HCT116 (cell line): ENCODE results near the gene SLC9A2. TPM values are rescaled to one million over a fixed set of nuclear protein-coding genes. Genes with fewer than 3 reads are reported as not detected.

Source experiments
- ATAC-seq: fragments of 200-7000 bp; cut with Tn5 transposase; 2 replicates; pipeline ENCODE4 v1.9.1; 2020; ENCODE audit warnings: mild to moderate bottlenecking, moderate library complexity
- BruUV-seq: library from RNA; stranded (reverse); fragments of 400-500 nt; replicated peaks from 2 replicates; lab custom pipeline; 2021; lab: Mats Ljungman, UMichigan
- CTCF ChIA-PET: fragments of 300-600 bp; sonication (Branson Sonifier 250); formaldehyde crosslinking; loops from one replicate; lab custom pipeline; 2021; ENCODE audit warnings: antibody characterized with exemption; lab: Charles Lee
- POLR2A ChIA-PET: fragments of 300-600, 350-600 bp; sonication (Branson Sonifier 250); formaldehyde crosslinking; loops from one replicate; lab custom pipeline; 2021; ENCODE audit warnings: antibody characterized with exemption; lab: Charles Lee
- RAD21 ChIA-PET, 2 experiments: fragments of 300-600 bp; sonication (Branson Sonifier 250); formaldehyde crosslinking; loops; one replicate each; lab custom pipeline; 2023; ENCODE audit warnings: low total read pairs in 2 of 2; ENCODE audit not compliant: uncharacterized antibody in 2 of 2, unreplicated experiment in 2 of 2, low non-redundant PET in 1 of 2; lab: Charles Lee
- DNase-seq: peaks from one replicate; pipeline ENCODE4 v3.0.0-alpha.2; 2010; ENCODE audit warnings: low read depth, low spot score
- H2AFZ ChIP-seq: fragments of 200-600 bp; shearing (Covaris generic), sonication (generic); 2 replicates; pipeline ENCODE4 v1.6.1; 2017; ENCODE audit warnings: low read depth, mixed run types, mixed read lengths, antibody characterized with exemption, low read length; ENCODE audit not compliant: poor library complexity, severe bottlenecking
- H3K27ac ChIP-seq: 2 replicates; pipeline ENCODE4 v1.5.1; 2012; ENCODE audit warnings: low read depth, low read length
- H3K27me3 ChIP-seq: fragments of 200-600 bp; sonication (generic); 2 replicates; pipeline ENCODE4 v1.6.1; 2016; ENCODE audit warnings: mixed run types, low read length, mixed read lengths; ENCODE audit not compliant: insufficient read depth
- H3K36me3 ChIP-seq, 2 experiments: fragments of 200-500 bp in 1 of 2; fragments of 200-600 bp in 1 of 2; sonication (Bioruptor generic) in 1 of 2; sonication (generic) in 1 of 2; 2 replicates each; pipeline versions ENCODE4 v1.5.1 to v1.6.1; 2014 to 2016; ENCODE audit warnings: low read length in 2 of 2, inconsistent platforms in 1 of 2, mixed read lengths in 1 of 2, mixed run types in 1 of 2; ENCODE audit not compliant: insufficient read depth in 2 of 2, control insufficient read depth in 1 of 2
- H3K4me1 ChIP-seq, 2 experiments: fragments of 200-600 bp in 1 of 2; sonication (generic) in 1 of 2; 2 replicates each; pipeline versions ENCODE4 v1.5.1 to v1.6.1; 2012 to 2017; ENCODE audit warnings: low read length in 2 of 2, inconsistent platforms in 1 of 2, mild to moderate bottlenecking in 1 of 2, mixed read lengths in 1 of 2, mixed run types in 1 of 2, moderate library complexity in 1 of 2; ENCODE audit not compliant: insufficient read depth in 2 of 2, control insufficient read depth in 1 of 2
- H3K4me2 ChIP-seq: fragments of 200-600 bp; sonication (generic); 2 replicates; pipeline ENCODE4 v1.6.1; 2017; ENCODE audit warnings: mixed run types, low read length, mixed read lengths
- H3K4me3 ChIP-seq, 2 experiments: fragments of 200-600 bp in 1 of 2; sonication (generic) in 1 of 2; replicated peaks in 1 of 2; 2 replicates each; pipeline ENCODE4 v1.5.1; 2011 to 2016; ENCODE audit warnings: low read length in 2 of 2, control low read depth in 1 of 2, low read depth in 1 of 2, mild to moderate bottlenecking in 1 of 2, mixed read lengths in 1 of 2, mixed run types in 1 of 2
- H3K79me2 ChIP-seq: fragments of 200-600 bp; sonication (generic); 2 replicates; pipeline ENCODE4 v1.6.1; 2017; ENCODE audit warnings: mild to moderate bottlenecking, mixed run types, low read length, moderate library complexity, mixed read lengths; ENCODE audit not compliant: insufficient read depth
- H3K9ac ChIP-seq: fragments of 200-600 bp; sonication (generic); 2 replicates; pipeline ENCODE4 v1.6.1; 2016; ENCODE audit warnings: low read length, mixed read lengths
- H3K9me2 ChIP-seq: fragments of 200-600 bp; sonication (generic), shearing (Covaris generic); 2 replicates; pipeline ENCODE4 v1.6.1; 2017; ENCODE audit warnings: mixed run types, mild to moderate bottlenecking, moderate library complexity; ENCODE audit not compliant: insufficient read depth
- H3K9me3 ChIP-seq, 2 experiments: fragments of 200-500 bp in 1 of 2; fragments of 200-600 bp in 1 of 2; sonication (Bioruptor generic) in 1 of 2; sonication (generic) in 1 of 2; 2 replicates each; pipeline ENCODE4 v1.6.1; 2014 to 2017; ENCODE audit warnings: low read length in 2 of 2, mixed read lengths in 2 of 2, inconsistent platforms in 1 of 2, low read depth in 1 of 2, mild to moderate bottlenecking in 1 of 2, mixed run types in 1 of 2, moderate library complexity in 1 of 2; ENCODE audit not compliant: control insufficient read depth in 1 of 2, insufficient read depth in 1 of 2
- H4K20me1 ChIP-seq: fragments of 200-600 bp; sonication (generic), shearing (Covaris generic); 2 replicates; pipeline ENCODE4 v1.6.1; 2017; ENCODE audit warnings: mixed run types, mild to moderate bottlenecking, moderate library complexity; ENCODE audit not compliant: insufficient read depth
- CBX3 ChIP-seq: IDR thresholded peaks from 2 replicates; pipeline ENCODE4 v1.6.1; 2012; ENCODE audit warnings: low read depth
- CEBPB ChIP-seq: IDR thresholded peaks from 2 replicates; pipeline ENCODE4 v1.6.1; 2012; ENCODE audit warnings: low read depth
- ELF1 ChIP-seq: IDR thresholded peaks from 2 replicates; pipeline ENCODE4 v1.6.1; 2012; ENCODE audit warnings: low read depth, borderline replicate concordance
- EZH2phosphoT487 ChIP-seq: fragments of 200-600 bp; IDR thresholded peaks from 2 replicates; pipeline ENCODE4 v1.6.1; 2018; ENCODE audit warnings: antibody characterized with exemption, borderline replicate concordance
- JUND ChIP-seq: IDR thresholded peaks from 2 replicates; pipeline ENCODE4 v1.6.1; 2012
- POLR2A ChIP-seq: IDR thresholded peaks from 2 replicates; pipeline ENCODE4 v1.7.0; 2011; ENCODE audit warnings: borderline replicate concordance; ENCODE audit not compliant: insufficient read depth, insufficient read length; ENCODE audit errors: extremely low read depth
- TCF7L2 ChIP-seq: IDR thresholded peaks from 2 replicates; pipeline ENCODE4 v1.7.0; 2011; ENCODE audit warnings: borderline replicate concordance, inconsistent platforms; ENCODE audit not compliant: insufficient read depth, insufficient read length; ENCODE audit errors: extremely low read depth
- ZFX ChIP-seq: fragments of 450-650 bp; IDR thresholded peaks from 2 replicates; pipeline ENCODE4 v1.6.1; 2017
- ZNF274 ChIP-seq: fragments of 200-500 bp; sonication (Bioruptor generic); IDR thresholded peaks from 2 replicates; pipeline ENCODE4 v1.6.1; 2014; ENCODE audit warnings: mild to moderate bottlenecking, low read depth, low read length, inconsistent platforms
- intact Hi-C: fragments of 100-400 bp; cut with micrococcal nuclease; formaldehyde crosslinking; loops from 2 replicates; pipeline ENCODE4 v1.10.0; 2022
- total RNA-seq: library from RNA; stranded (reverse); gene quantifications from one replicate; pipeline ENCODE4 v1.2.1, GENCODE V29; 2021; ENCODE audit not compliant: unreplicated experiment
- TF ChIP-seq, protein P1 (sequence below): IDR thresholded peaks from 2 replicates; pipeline ENCODE4 v1.6.1; 2012
- TF ChIP-seq, protein P2 (sequence below): IDR thresholded peaks from 2 replicates; pipeline ENCODE4 v1.6.1; 2011; ENCODE audit warnings: mild to moderate bottlenecking, low read length, moderate library complexity; ENCODE audit not compliant: insufficient replicate concordance; ENCODE audit errors: extremely low read depth
- TF ChIP-seq, protein P3 (sequence below): IDR thresholded peaks from 2 replicates; pipeline ENCODE4 v1.6.1; 2012; ENCODE audit warnings: low read depth

The SLC9A2 gene
- total RNA-seq, 1 experiment from 2014 or later: 1.4 TPM

DNA sequence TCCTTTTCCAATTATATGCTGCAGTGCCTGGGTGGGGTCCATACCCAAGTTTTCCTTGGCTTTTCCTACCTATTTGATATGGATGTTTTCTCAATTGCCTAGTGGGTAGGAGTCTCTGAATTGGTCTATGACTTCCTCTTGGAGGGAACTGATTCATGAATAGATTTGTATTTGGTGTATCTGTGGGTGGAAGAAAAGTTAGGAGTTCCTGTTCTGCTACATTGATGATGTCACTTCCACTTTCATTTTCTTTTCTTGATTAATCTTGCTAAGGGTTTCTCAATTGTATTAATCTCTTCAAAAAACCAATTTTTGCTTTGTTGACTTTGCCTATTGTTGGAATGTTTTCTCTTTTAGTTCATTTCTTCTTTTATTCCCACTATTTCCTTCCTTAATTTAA, 37.4 kb upstream of the SLC9A2 start:
- TF ChIP-seq TCF7L2 (no peak), ZNF274 (no peak), POLR2A (no peak), EZH2phosphoT487 (no peak)
- TF ChIP-seq, protein P1, sequence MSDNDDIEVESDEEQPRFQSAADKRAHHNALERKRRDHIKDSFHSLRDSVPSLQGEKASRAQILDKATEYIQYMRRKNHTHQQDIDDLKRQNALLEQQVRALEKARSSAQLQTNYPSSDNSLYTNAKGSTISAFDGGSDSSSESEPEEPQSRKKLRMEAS: no peak
- RAD21 ChIA-PET: no interaction called here
- H3K4me2 ChIP-seq: no peak overlapping the region
- CTCF ChIA-PET: no interaction called here
- DNase-seq: no peak
- no peaks in the 10 kb centered on the region for H3K9me3 ChIP-seq
- POLR2A ChIA-PET: no interaction called here
- intact Hi-C loops: no loop called here
- H3K27me3 ChIP-seq: no peaks in the 10 kb centered on the region
- H3K36me3 ChIP-seq: no peaks in the 10 kb centered on the region
- H3K79me2 ChIP-seq: no peaks in the 10 kb centered on the region
- H3K4me1 ChIP-seq: no peaks in the 10 kb centered on the region
- no peak overlapping the region for H3K9ac ChIP-seq
- H3K9me2 ChIP-seq: no peaks in the 10 kb centered on the region
- no TSS peak for BruUV-seq
- no peak overlapping the region for H3K27ac ChIP-seq
- no peak overlapping the region for H2AFZ ChIP-seq
- ATAC-seq: no peak
- no peaks in the 10 kb centered on the region for H4K20me1 ChIP-seq
- H3K4me3 ChIP-seq: no peak overlapping the region

DNA sequence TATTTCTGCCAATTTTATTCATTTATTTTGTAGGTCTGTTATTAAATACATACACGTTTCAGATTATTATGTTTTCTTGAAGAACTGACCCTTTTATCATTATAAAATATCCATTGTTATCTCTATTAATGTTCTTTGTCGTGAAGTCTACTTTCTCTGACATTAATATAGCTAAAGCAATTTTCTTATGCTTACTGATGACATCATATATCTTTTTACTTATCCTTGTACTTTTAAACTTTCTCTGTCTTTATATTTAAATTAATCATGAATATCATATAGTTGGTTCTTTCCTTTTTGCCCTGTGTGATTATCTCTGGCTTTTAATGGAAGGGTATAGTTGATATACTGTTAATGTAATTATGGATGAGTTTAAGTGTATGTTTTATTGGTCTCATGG, 36.5 kb upstream of the SLC9A2 start:
- H4K20me1 ChIP-seq: no peaks in the 10 kb centered on the region
- TF ChIP-seq CEBPB (no peak), TCF7L2 (no peak), EZH2phosphoT487 (no peak), ZNF274 (no peak), CBX3 (no peak), JUND (no peak), ELF1 (no peak), ZFX (no peak)
- TF ChIP-seq, protein P2, sequence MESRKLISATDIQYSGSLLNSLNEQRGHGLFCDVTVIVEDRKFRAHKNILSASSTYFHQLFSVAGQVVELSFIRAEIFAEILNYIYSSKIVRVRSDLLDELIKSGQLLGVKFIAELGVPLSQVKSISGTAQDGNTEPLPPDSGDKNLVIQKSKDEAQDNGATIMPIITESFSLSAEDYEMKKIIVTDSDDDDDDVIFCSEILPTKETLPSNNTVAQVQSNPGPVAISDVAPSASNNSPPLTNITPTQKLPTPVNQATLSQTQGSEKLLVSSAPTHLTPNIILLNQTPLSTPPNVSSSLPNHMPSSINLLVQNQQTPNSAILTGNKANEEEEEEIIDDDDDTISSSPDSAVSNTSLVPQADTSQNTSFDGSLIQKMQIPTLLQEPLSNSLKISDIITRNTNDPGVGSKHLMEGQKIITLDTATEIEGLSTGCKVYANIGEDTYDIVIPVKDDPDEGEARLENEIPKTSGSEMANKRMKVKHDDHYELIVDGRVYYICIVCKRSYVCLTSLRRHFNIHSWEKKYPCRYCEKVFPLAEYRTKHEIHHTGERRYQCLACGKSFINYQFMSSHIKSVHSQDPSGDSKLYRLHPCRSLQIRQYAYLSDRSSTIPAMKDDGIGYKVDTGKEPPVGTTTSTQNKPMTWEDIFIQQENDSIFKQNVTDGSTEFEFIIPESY: no peak
- TF ChIP-seq, protein P3, sequence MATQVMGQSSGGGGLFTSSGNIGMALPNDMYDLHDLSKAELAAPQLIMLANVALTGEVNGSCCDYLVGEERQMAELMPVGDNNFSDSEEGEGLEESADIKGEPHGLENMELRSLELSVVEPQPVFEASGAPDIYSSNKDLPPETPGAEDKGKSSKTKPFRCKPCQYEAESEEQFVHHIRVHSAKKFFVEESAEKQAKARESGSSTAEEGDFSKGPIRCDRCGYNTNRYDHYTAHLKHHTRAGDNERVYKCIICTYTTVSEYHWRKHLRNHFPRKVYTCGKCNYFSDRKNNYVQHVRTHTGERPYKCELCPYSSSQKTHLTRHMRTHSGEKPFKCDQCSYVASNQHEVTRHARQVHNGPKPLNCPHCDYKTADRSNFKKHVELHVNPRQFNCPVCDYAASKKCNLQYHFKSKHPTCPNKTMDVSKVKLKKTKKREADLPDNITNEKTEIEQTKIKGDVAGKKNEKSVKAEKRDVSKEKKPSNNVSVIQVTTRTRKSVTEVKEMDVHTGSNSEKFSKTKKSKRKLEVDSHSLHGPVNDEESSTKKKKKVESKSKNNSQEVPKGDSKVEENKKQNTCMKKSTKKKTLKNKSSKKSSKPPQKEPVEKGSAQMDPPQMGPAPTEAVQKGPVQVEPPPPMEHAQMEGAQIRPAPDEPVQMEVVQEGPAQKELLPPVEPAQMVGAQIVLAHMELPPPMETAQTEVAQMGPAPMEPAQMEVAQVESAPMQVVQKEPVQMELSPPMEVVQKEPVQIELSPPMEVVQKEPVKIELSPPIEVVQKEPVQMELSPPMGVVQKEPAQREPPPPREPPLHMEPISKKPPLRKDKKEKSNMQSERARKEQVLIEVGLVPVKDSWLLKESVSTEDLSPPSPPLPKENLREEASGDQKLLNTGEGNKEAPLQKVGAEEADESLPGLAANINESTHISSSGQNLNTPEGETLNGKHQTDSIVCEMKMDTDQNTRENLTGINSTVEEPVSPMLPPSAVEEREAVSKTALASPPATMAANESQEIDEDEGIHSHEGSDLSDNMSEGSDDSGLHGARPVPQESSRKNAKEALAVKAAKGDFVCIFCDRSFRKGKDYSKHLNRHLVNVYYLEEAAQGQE: no peak
- TF ChIP-seq, all 23 proteins: peak for 0
- H3K9me2 ChIP-seq: no peaks in the 10 kb centered on the region
- H3K9ac ChIP-seq: no peak overlapping the region
- H3K36me3 ChIP-seq: no peaks in the 10 kb centered on the region
- H3K4me3 ChIP-seq: no peak overlapping the region
- ATAC-seq: no peak
- no peaks in the 10 kb centered on the region for H3K9me3 ChIP-seq
- RAD21 ChIA-PET: no interaction called here
- CTCF ChIA-PET: no interaction called here
- no peaks in the 10 kb centered on the region for H3K4me1 ChIP-seq
- no peaks in the 10 kb centered on the region for H3K79me2 ChIP-seq
- POLR2A ChIA-PET: no interaction called here
- no peak overlapping the region for H3K4me2 ChIP-seq
- DNase-seq: no peak
- intact Hi-C loops: no loop called here
- BruUV-seq: no TSS peak
- H3K27me3 ChIP-seq: no peaks in the 10 kb centered on the region
- H3K27ac ChIP-seq: no peak overlapping the region
- no peak overlapping the region for H2AFZ ChIP-seq
